Measurements from ENCODE around the gene S100A14. TPM values are rescaled to one million over a fixed set of nuclear protein-coding genes. Genes with fewer than 3 reads are reported as not detected.
A peak's percentile ranks its signal among the peaks of the same experiment; 100 is the strongest.

Gene S100A14
- total and polyA plus RNA-seq, 2 of the 13 experiments (the other 11 are each of a cell fraction or from before 2014, with no cell fraction given), result 1.4 to 7.7 TPM

- TF ChIP-seq SALL1 (CRISPR knock-in tag; IDR thresholded peaks at IDR 0.05), result peak; percentile 62; the same call in 1 of the 2 replicates
- peak; percentile 94 for TF ChIP-seq HIC2 (CRISPR knock-in tag; IDR thresholded peaks at IDR 0.05; ENCODE audit: low read depth)
- peak; percentile 77; the same call in 1 of the 2 replicates for TF ChIP-seq ETV5 (CRISPR knock-in tag; IDR thresholded peaks at IDR 0.05; ENCODE audit: borderline replicate concordance)
- TF ChIP-seq THAP11 (CRISPR knock-in tag; IDR thresholded peaks at IDR 0.05), result 0 out of 2 replicates have a peak, but pooled peaks have one; percentile 18
- peak; percentile 21 for TF ChIP-seq HNRNPLL (IDR thresholded peaks at IDR 0.05; ENCODE audit: low read depth, low read length, poor library complexity, severe bottlenecking)
- no peak for TF ChIP-seq ZNF776 (CRISPR knock-in tag; IDR thresholded peaks at IDR 0.05)
- no peak for TF ChIP-seq ZBTB20 (CRISPR knock-in tag; IDR thresholded peaks at IDR 0.05; ENCODE audit: borderline replicate concordance, low read depth)
- TF ChIP-seq ZNF792 (CRISPR knock-in tag; IDR thresholded peaks at IDR 0.05), result 0 out of 2 replicates have a peak, but pooled peaks have one; percentile 27
- 0 out of 2 replicates have a peak, but pooled peaks have one; percentile 42 for TF ChIP-seq FOXP4 (CRISPR knock-in tag; IDR thresholded peaks at IDR 0.05)
- no peak for TF ChIP-seq ZNF432 (CRISPR knock-in tag; IDR thresholded peaks at IDR 0.05; ENCODE audit: borderline replicate concordance)
- TF ChIP-seq CREB3 (CRISPR knock-in tag; IDR thresholded peaks at IDR 0.05), result no peak
- no peak for TF ChIP-seq ZNF639 (CRISPR knock-in tag; conservative IDR thresholded peaks at IDR 0.05)
- no peak for TF ChIP-seq SRSF9 (IDR thresholded peaks at IDR 0.05; ENCODE audit: borderline replicate concordance, insufficient read depth, low read depth, low read length, poor library complexity, severe bottlenecking)
- TF ChIP-seq ZSCAN25 (CRISPR knock-in tag; IDR thresholded peaks at IDR 0.05), result no peak
- TF ChIP-seq ZNF333 (CRISPR knock-in tag; IDR thresholded peaks at IDR 0.05; ENCODE audit: borderline replicate concordance), result no peak
- TF ChIP-seq CEBPB (IDR thresholded peaks at IDR 0.05; ENCODE audit: borderline replicate concordance, low read depth, low read length), result no peak
- TF ChIP-seq ATF3 (CRISPR knock-in tag; IDR thresholded peaks at IDR 0.05), result peak; percentile 97
- no peak for TF ChIP-seq ZNF234 (CRISPR knock-in tag; conservative IDR thresholded peaks at IDR 0.05)
- no peak for TF ChIP-seq ZNF839 (CRISPR knock-in tag; IDR thresholded peaks at IDR 0.05; ENCODE audit: borderline replicate concordance)
- TF ChIP-seq HOMEZ (CRISPR knock-in tag; IDR thresholded peaks at IDR 0.05; ENCODE audit: low read depth), result 0 out of 2 replicates have a peak, but pooled peaks have one; percentile 13
Observed at GRCh38 chr1:153566414-153567371, 49.4 kb downstream of the S100A14 start (continued).

Measured in HepG2 (cell line).